A549 (cell line): ENCODE measurements around the gene FEZF1. TPM values are rescaled to one million over a fixed set of nuclear protein-coding genes. Genes with fewer than 3 reads are reported as not detected.

Experiments
- ATAC-seq, 2 experiments: fragments of 200-7000 bp in 1 of 2; fragments of >200 bp in 1 of 2; cut with Nextera tagmentation in 1 of 2; cut with Tn5 transposase in 1 of 2; 3 replicates each; pipeline versions ENCODE4 v1.8.0 to v1.9.1; 2018 to 2020; ENCODE audit warnings: mild to moderate bottlenecking in 1 of 2, moderate library complexity in 1 of 2
- CTCF ChIA-PET: fragments of 300-600 bp; sonication (Branson Sonifier 250); formaldehyde crosslinking; extraction: SDS; loops from one replicate; lab custom pipeline; 2021; ENCODE audit warnings: antibody characterized with exemption, inconsistent platforms; lab: Yijun Ruan, JAX
- POLR2A ChIA-PET: fragments of 350-600 bp; formaldehyde crosslinking; extraction: SDS; loops from one replicate; lab custom pipeline; 2021; ENCODE audit warnings: antibody characterized with exemption, inconsistent platforms; lab: Yijun Ruan, JAX
- DNase-seq, 2 experiments: peaks; one replicate each; pipeline versions ENCODE4 v3.0.0 to v3.0.0-alpha.2; 2011 to 2016; ENCODE audit warnings: low read depth in 1 of 2, low spot score in 1 of 2
- FAIRE-seq: peaks from 2 replicates; lab custom pipeline; 2011; peaks lifted over from hg19 to GRCh38; lab: Jason Lieb, UNC
- H3K27ac ChIP-seq, 2 experiments: fragments of >200 bp; sonication (Bioruptor Twin); formaldehyde crosslinking; 3 replicates each; pipeline ENCODE4 v1.5.1; 2016 to 2017
- H3K4me1 ChIP-seq: fragments of >200 bp; sonication (Bioruptor Twin); formaldehyde crosslinking; 3 replicates; pipeline ENCODE4 v1.6.1; 2016
- H3K4me2 ChIP-seq: fragments of >200 bp; sonication (Bioruptor Twin); formaldehyde crosslinking; 3 replicates; pipeline ENCODE4 v1.6.1; 2016
- H3K4me3 ChIP-seq: fragments of >200 bp; sonication (Bioruptor Twin); formaldehyde crosslinking; 3 replicates; pipeline ENCODE4 v1.5.1; 2016
- H3K9me3 ChIP-seq: fragments of >200 bp; sonication (Bioruptor Twin); formaldehyde crosslinking; 3 replicates; pipeline ENCODE4 v1.6.1; 2016
- BCL3 ChIP-seq: fragments of >200 bp; sonication (Bioruptor Twin); formaldehyde crosslinking; IDR thresholded peaks from 3 replicates; pipeline ENCODE4 v1.6.1; 2016
- CBX2 ChIP-seq: fragments of 200-600 bp; sonication (generic); IDR thresholded peaks from 2 replicates; pipeline ENCODE4 v1.6.1; 2016; ENCODE audit warnings: low read depth, mild to moderate bottlenecking, borderline replicate concordance
- CBX8 ChIP-seq: fragments of 200-600 bp; sonication (generic); IDR thresholded peaks from 2 replicates; pipeline ENCODE4 v1.6.1; 2016
- CTCF ChIP-seq: fragments of >200 bp; sonication (Bioruptor Twin); formaldehyde crosslinking; IDR thresholded peaks from 3 replicates; pipeline ENCODE4 v1.5.1; 2016
- E2F6 ChIP-seq: IDR thresholded peaks from 2 replicates; pipeline ENCODE4 v1.6.1; 2012; ENCODE audit warnings: low read depth, borderline replicate concordance
- EHF ChIP-seq: fragments of 250-450 bp; sonication (Bioruptor Pico); IDR thresholded peaks from 2 replicates; pipeline ENCODE4 v1.5.0; 2020; ENCODE audit warnings: mild to moderate bottlenecking
- EP300 ChIP-seq, 2 experiments: fragments of >200 bp; sonication (Bioruptor Twin); formaldehyde crosslinking; IDR thresholded peaks; 2 replicates in 1 of 2; 3 replicates in 1 of 2; pipeline ENCODE4 v1.6.1; 2016 to 2017
- FOXS1 ChIP-seq: fragments of 250-450 bp; sonication (Bioruptor Pico); IDR thresholded peaks from 2 replicates; pipeline ENCODE4 v1.5.0; 2020; ENCODE audit warnings: mild to moderate bottlenecking, moderate library complexity
- HDAC2 ChIP-seq: fragments of 200-600 bp; sonication (generic); IDR thresholded peaks from 2 replicates; pipeline ENCODE4 v1.6.1; 2016
- HEYL ChIP-seq: fragments of 250-450 bp; sonication (Bioruptor Pico); IDR thresholded peaks from 2 replicates; pipeline ENCODE4 v1.8.0; 2021; ENCODE audit warnings: mild to moderate bottlenecking, moderate library complexity
- HOXA7 ChIP-seq: fragments of 250-450 bp; sonication (Bioruptor Pico); IDR thresholded peaks from 2 replicates; pipeline ENCODE4 v1.5.0; 2020; ENCODE audit warnings: mild to moderate bottlenecking, moderate library complexity
- HOXB13 ChIP-seq: fragments of 250-450 bp; sonication (Bioruptor Pico); IDR thresholded peaks from 2 replicates; pipeline ENCODE4 v1.5.0; 2020; ENCODE audit warnings: low read depth, mild to moderate bottlenecking, moderate library complexity
- HOXB5 ChIP-seq: fragments of 250-450 bp; sonication (Bioruptor Pico); IDR thresholded peaks from 2 replicates; pipeline ENCODE4 v1.5.0; 2020; ENCODE audit warnings: mild to moderate bottlenecking, moderate library complexity
- JUN ChIP-seq, 2 experiments: fragments of >200 bp; sonication (Bioruptor Twin); formaldehyde crosslinking; IDR thresholded peaks; 2 replicates in 1 of 2; 3 replicates in 1 of 2; pipeline ENCODE4 v1.6.1; 2016 to 2017
- NFE2L2 ChIP-seq: fragments of 150-350 bp; conservative IDR thresholded peaks from 2 replicates; pipeline ENCODE4 v1.6.1; 2014; ENCODE audit warnings: low read length
- NPAS2 ChIP-seq: fragments of 250-450 bp; sonication (Bioruptor Pico); IDR thresholded peaks from 2 replicates; pipeline ENCODE4 v1.8.0; 2022; ENCODE audit warnings: mild to moderate bottlenecking, moderate library complexity, borderline replicate concordance
- NR3C1 ChIP-seq: fragments of >200 bp; sonication (Bioruptor Twin); formaldehyde crosslinking; IDR thresholded peaks from 3 replicates; pipeline ENCODE4 v1.6.1; 2017
- RAD21 ChIP-seq, 2 experiments: fragments of >200 bp in 1 of 2; sonication (Bioruptor Twin) in 1 of 2; formaldehyde crosslinking in 1 of 2; IDR thresholded peaks in 1 of 2; conservative IDR thresholded peaks in 1 of 2; 2 replicates in 1 of 2; 3 replicates in 1 of 2; pipeline ENCODE4 v1.6.1; 2012 to 2018; ENCODE audit warnings: inconsistent platforms in 1 of 2
- RFX5 ChIP-seq: fragments of 450-650 bp; IDR thresholded peaks from 2 replicates; pipeline ENCODE4 v1.7.1; 2014; ENCODE audit warnings: antibody characterized with exemption, mild to moderate bottlenecking, moderate library complexity
- TFCP2L1 ChIP-seq: fragments of 250-450 bp; sonication (Bioruptor Pico); IDR thresholded peaks from 2 replicates; pipeline ENCODE4 v1.5.0; 2021; ENCODE audit warnings: mild to moderate bottlenecking
- TP53 ChIP-seq: fragments of 250-450 bp; sonication (Bioruptor Pico); IDR thresholded peaks from 2 replicates; pipeline ENCODE4 v1.5.0; 2021; ENCODE audit warnings: mild to moderate bottlenecking, moderate library complexity
- ZC3H11A ChIP-seq: fragments of 450-650 bp; IDR thresholded peaks from 2 replicates; pipeline ENCODE4 v1.6.1; 2014; ENCODE audit warnings: antibody characterized with exemption, mild to moderate bottlenecking
- ZSCAN20 ChIP-seq: fragments of 250-450 bp; sonication (Bioruptor Pico); IDR thresholded peaks from 2 replicates; pipeline ENCODE4 v1.8.0; 2022; ENCODE audit warnings: mild to moderate bottlenecking, moderate library complexity
- WGBS: methylation state at CpG from one replicate; pipeline ENCODE4 v1.1.6; 2017; ENCODE audit errors: missing lambda C conversion rate; 5-methylcytosine and 5-hydroxymethylcytosine counted together
- polyA plus RNA-seq, 4 experiments: library from polyadenylated mRNA; depleted of rRNA in 3 of 4; stranded (reverse); fragments of >200 nt; fragmentation: RNase III in 1 of 4; extraction: RNeasy Plus Mini Kit Qiagen cat#74134 plus additional on column Dnase treatment in 1 of 4; gene quantifications; 2 replicates in 3 of 4; 3 replicates in 1 of 4; pipeline ENCODE4 v1.2.3, GENCODE V29; 2011 to 2017
- TF ChIP-seq, protein P1 (sequence below): fragments of 450-650 bp; IDR thresholded peaks from 2 replicates; pipeline ENCODE4 v1.6.1; 2014; ENCODE audit warnings: antibody characterized with exemption
- TF ChIP-seq, protein P2 (sequence below): IDR thresholded peaks from 2 replicates; pipeline ENCODE4 v1.6.1; 2012

FEZF1 gene
- polyA plus RNA-seq, 2 of the 4 experiments (the other 2 are of a cell fraction): not detected

DNA sequence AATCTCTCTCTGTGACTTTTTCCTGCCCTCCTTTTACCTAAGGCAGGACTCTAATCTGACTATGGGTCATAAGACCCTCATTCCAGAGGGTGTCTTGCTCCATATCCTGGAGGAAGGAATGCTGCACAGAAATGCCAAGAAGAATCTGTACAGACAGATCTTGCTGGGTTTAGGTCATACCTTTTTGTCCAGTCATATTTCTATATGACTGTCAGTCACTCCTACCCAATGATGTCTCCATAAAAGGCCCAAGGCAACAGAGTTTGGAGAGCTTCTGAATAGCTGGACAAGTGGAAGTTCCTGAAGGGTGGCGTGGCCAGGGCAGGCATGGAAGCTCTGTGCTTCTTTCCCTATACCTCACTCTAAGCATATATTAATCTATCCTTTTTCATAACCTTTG is 47.5 kb downstream of the FEZF1 start:
- TF ChIP-seq CBX2 (no peak), CTCF (no peak)
- TF ChIP-seq, all 56 proteins: peak for 0
- no peaks in the 10 kb centered on the region for H3K4me1 ChIP-seq
- DNase-seq (no peak), ATAC-seq (no peak), FAIRE-seq (no peak)
- 0% methylated on average over 1 of the region's 1 CpG for WGBS
- no peak overlapping the region for H3K27ac ChIP-seq
- no peak overlapping the region for H3K4me2 ChIP-seq
- POLR2A ChIA-PET: no interaction called here
- H3K4me3 ChIP-seq: no peak overlapping the region
- no peaks in the 10 kb centered on the region for H3K9me3 ChIP-seq
- CTCF ChIA-PET: no interaction called here

GRCh38 chr7:122256046-122256445 is 48.5 kb downstream of the FEZF1 start:
- ATAC-seq (no peak), FAIRE-seq (no peak), DNase-seq (no peak)
- Histone ChIP-seq H3K9me3 (no peaks in the 10 kb centered on the region), H3K4me1 (no peaks in the 10 kb centered on the region), H3K4me3 (no peak overlapping the region), H3K4me2 (no peak overlapping the region), H3K27ac (no peak overlapping the region)
- no peak for TF ChIP-seq RAD21 (conservative IDR thresholded peaks at IDR 0.05 in 1 of 2, IDR thresholded peaks at IDR 0.05 in 1 of 2)
- no peak for TF ChIP-seq E2F6
- TF ChIP-seq, protein P1, sequence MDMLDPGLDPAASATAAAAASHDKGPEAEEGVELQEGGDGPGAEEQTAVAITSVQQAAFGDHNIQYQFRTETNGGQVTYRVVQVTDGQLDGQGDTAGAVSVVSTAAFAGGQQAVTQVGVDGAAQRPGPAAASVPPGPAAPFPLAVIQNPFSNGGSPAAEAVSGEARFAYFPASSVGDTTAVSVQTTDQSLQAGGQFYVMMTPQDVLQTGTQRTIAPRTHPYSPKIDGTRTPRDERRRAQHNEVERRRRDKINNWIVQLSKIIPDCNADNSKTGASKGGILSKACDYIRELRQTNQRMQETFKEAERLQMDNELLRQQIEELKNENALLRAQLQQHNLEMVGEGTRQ: no peak
- no peak for TF ChIP-seq JUN (IDR thresholded peaks at IDR 0.05)
- TF ChIP-seq CBX8: no peak
- no peak for TF ChIP-seq NPAS2
- no peak for TF ChIP-seq EP300 (IDR thresholded peaks at IDR 0.05)
- TF ChIP-seq ZC3H11A: no peak
- no peak for TF ChIP-seq NR3C1
- TF ChIP-seq, protein P2, sequence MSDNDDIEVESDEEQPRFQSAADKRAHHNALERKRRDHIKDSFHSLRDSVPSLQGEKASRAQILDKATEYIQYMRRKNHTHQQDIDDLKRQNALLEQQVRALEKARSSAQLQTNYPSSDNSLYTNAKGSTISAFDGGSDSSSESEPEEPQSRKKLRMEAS: no peak
- TF ChIP-seq NFE2L2: no peak
- TF ChIP-seq TFCP2L1 (CRISPR knock-in tag): no peak
- TF ChIP-seq FOXS1 (CRISPR knock-in tag): no peak
- TF ChIP-seq HOXA7 (CRISPR knock-in tag): no peak
- TF ChIP-seq EHF (CRISPR knock-in tag): no peak
- no peak for TF ChIP-seq TP53
- no peak for TF ChIP-seq RFX5
- POLR2A ChIA-PET: no interaction called here
- WGBS: 4% methylated on average over 1 of the region's 1 CpG
- CTCF ChIA-PET: no interaction called here

- no peak for ATAC-seq
- WGBS: 0% methylated on average over 1 of the region's 1 CpG
- TF ChIP-seq HOXB13 (CRISPR knock-in tag) (no peak), HEYL (no peak), ZSCAN20 (CRISPR knock-in tag) (no peak), EHF (CRISPR knock-in tag) (no peak), HDAC2 (no peak), HOXB5 (CRISPR knock-in tag) (no peak), NFE2L2 (no peak), JUN (IDR thresholded peaks at IDR 0.05) (no peak), BCL3 (no peak)
- ChIA-PET POLR2A (no interaction called here), CTCF (no interaction called here)
- Histone ChIP-seq H3K4me3 (no peak overlapping the region), H3K4me1 (no peaks in the 10 kb centered on the region), H3K27ac (no peak overlapping the region), H3K9me3 (no peaks in the 10 kb centered on the region), H3K4me2 (no peak overlapping the region)
- no peak for FAIRE-seq
- no peak for DNase-seq
These were observed 49.1 kb downstream of the FEZF1 start for GRCh38 chr7:122255454-122255853.
